Left ventricle myocardium inferior (tissue), 1 donor: ENCODE measurements around the gene PES1. TPM values are rescaled to one million over a fixed set of nuclear protein-coding genes. Genes with fewer than 3 reads are reported as not detected.

Experiments
- DNase-seq: peaks from one replicate; pipeline ENCODE4 v3.0.0-alpha.2; 2020
- H3K27ac ChIP-seq: fragments of 200-600 bp; replicated peaks from 2 replicates; pipeline ENCODE4 v1.8.0; 2021
- H3K27me3 ChIP-seq: fragments of 200-600 bp; 2 replicates; pipeline ENCODE4 v1.8.0; 2021; ENCODE audit warnings: low read depth
- H3K36me3 ChIP-seq: fragments of 200-600 bp; 2 replicates; pipeline ENCODE4 v1.8.0; 2021
- H3K4me1 ChIP-seq: fragments of 200-600 bp; 2 replicates; pipeline ENCODE4 v1.8.0; 2021
- H3K4me3 ChIP-seq: fragments of 200-600 bp; 2 replicates; pipeline ENCODE4 v1.8.0; 2021; ENCODE audit warnings: mild to moderate bottlenecking, moderate library complexity
- H3K9me3 ChIP-seq: fragments of 200-600 bp; replicated peaks from 2 replicates; pipeline ENCODE4 v1.8.0; 2021
- intact Hi-C: fragments of 100-400 bp; cut with micrococcal nuclease; formaldehyde crosslinking; loops from one replicate; pipeline ENCODE4 v1.11.0; 2022
- total RNA-seq: library from RNA; stranded (reverse); fragmentation: NEBNext Ultra II Directional; extraction: Animal tissue kit (Norgen Biotek cat#: 25700); gene quantifications from one replicate; pipeline ENCODE4 v1.2.1, GENCODE V29; 2021
- TF ChIP-seq, protein P1 (sequence below): fragments of 200-600 bp; IDR thresholded peaks from 2 replicates; pipeline ENCODE4 v1.8.0; 2021; ENCODE audit warnings: antibody characterized with exemption, mild to moderate bottlenecking, borderline replicate concordance
- donor health status: DM: no; HTN: yes; CAD: no; lungs with severe emphysema.

Gene PES1
- total RNA-seq, 1 donor from 2014 or later: 23.1 TPM

DNA sequence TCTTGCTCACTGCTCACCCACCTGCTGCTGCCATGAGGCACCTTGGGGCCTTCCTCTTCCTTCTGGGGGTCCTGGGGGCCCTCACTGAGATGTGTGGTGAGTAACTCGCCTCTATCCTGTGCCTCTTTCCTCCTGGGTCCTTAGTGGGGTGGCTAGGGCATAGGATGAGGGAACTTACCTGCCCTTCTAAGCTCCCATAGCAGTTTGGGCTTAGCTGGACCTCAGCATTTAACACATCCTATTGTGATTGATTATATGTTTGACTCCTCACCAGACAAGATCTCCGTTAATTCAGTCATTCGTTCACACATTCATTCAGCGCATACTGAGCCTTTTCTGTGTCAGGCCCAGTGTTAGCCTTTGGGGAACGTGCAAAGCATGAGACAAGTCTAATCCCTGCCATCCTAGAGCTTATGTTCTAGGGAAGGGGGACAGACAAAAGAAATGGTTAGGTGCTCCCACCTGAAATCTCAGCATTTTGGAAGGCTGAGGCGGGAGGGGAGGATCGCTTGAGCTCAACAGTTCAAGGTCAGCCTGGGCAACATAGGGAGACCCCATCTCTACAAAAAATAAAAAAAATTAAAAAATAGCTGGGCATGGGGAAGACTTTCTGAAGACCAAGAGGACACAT is 15.7 kb upstream of the PES1 start:
- TF ChIP-seq, protein P1, sequence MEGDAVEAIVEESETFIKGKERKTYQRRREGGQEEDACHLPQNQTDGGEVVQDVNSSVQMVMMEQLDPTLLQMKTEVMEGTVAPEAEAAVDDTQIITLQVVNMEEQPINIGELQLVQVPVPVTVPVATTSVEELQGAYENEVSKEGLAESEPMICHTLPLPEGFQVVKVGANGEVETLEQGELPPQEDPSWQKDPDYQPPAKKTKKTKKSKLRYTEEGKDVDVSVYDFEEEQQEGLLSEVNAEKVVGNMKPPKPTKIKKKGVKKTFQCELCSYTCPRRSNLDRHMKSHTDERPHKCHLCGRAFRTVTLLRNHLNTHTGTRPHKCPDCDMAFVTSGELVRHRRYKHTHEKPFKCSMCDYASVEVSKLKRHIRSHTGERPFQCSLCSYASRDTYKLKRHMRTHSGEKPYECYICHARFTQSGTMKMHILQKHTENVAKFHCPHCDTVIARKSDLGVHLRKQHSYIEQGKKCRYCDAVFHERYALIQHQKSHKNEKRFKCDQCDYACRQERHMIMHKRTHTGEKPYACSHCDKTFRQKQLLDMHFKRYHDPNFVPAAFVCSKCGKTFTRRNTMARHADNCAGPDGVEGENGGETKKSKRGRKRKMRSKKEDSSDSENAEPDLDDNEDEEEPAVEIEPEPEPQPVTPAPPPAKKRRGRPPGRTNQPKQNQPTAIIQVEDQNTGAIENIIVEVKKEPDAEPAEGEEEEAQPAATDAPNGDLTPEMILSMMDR: no peak
- Histone ChIP-seq H3K27ac (peak overlapping the region; percentile 88), H3K9me3 (no peaks in the 10 kb centered on the region), H3K27me3 (no peaks in the 10 kb centered on the region), H3K36me3 (peaks cover 16% of the 10 kb centered on the region), H3K4me1 (peaks cover 54% of the 10 kb centered on the region), H3K4me3 (peak overlapping the region; percentile 79)
- DNase-seq: no peak
- intact Hi-C loops: no loop called here

GRCh38 chr22:30606455-30607299 is 15.0 kb upstream of the PES1 start, which contains the start of gene TCN2:
Gene TCN2 (plus strand): TSS chr22:30607174. CDS start chr22:30607332, 158 bp downstream.
- no peaks in the 10 kb centered on the region for H3K9me3 ChIP-seq
- peak; percentile 70 for DNase-seq
- H3K36me3 ChIP-seq: peaks cover 10% of the 10 kb centered on the region
- intact Hi-C loops: no loop called here
- peak within 1 kb of the TSS; percentile 79 for H3K4me3 ChIP-seq
- TF ChIP-seq, protein P1: peak; percentile 18
- peak within 1 kb of the TSS; percentile 88 for H3K27ac ChIP-seq
- H3K4me1 ChIP-seq: peaks cover 54% of the 10 kb centered on the region
- no peaks in the 10 kb centered on the region for H3K27me3 ChIP-seq

- DNase-seq: peak; percentile 45
- TF ChIP-seq, protein P1: peak; percentile 80
- H3K27me3 ChIP-seq: no peaks in the 10 kb centered on the region
- H3K4me3 ChIP-seq: peak overlapping the region; percentile 79
- H3K4me1 ChIP-seq: peaks cover 54% of the 10 kb centered on the region
- no peaks in the 10 kb centered on the region for H3K36me3 ChIP-seq
- H3K9me3 ChIP-seq: no peaks in the 10 kb centered on the region
- peak overlapping the region; percentile 88 for H3K27ac ChIP-seq
- intact Hi-C loops: no loop called here
Measured at GRCh38 chr22:30605449-30606110, 13.9 kb upstream of the PES1 start.

DNA sequence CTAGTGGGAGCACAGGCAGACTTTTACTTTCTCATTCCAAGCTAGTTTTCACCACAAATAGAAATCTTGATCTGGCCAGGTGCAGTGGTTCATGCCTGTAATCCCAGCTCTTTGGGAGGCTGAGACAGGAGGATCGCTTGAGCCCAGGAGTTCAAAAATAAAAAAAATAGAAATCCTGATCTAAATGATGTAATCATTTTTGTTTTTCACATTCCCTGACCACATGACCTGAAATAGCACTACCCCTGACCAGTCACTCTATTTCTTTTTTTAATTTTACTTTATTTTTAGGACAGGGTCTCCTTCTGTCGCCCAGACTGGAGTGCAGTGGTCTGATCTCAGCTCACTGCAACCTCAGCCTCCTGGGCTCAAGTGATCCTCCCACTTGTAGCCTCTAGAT is 13.0 kb upstream of the PES1 start:
- intact Hi-C loops: no loop called here
- TF ChIP-seq, protein P1: no peak
- Histone ChIP-seq H3K4me3 (no peak overlapping the region), H3K27me3 (no peaks in the 10 kb centered on the region), H3K9me3 (no peaks in the 10 kb centered on the region), H3K27ac (peak overlapping the region; percentile 8), H3K4me1 (peaks cover 46% of the 10 kb centered on the region), H3K36me3 (no peaks in the 10 kb centered on the region)
- no peak for DNase-seq

DNA sequence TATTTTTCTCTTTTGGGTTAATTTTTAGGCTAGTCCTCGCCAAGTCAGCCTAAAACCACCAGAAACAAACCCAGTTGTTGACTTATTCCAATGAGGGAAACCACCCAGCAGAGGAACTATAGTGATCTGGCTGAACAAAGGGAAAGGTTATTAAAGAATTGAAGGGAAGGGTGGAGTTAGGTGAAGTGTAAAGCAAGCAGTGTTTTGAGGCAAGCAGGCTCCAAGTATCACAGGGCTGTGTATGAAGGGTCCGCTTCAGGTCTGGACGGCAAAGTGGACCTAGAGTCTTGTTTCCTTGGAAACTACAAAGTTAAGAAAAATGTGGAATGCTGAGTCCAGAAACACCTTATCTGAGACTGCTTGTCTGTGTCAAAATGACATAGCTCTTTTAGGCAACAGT is 12.1 kb upstream of the PES1 start:
- Histone ChIP-seq H3K27me3 (no peaks in the 10 kb centered on the region), H3K4me3 (no peak overlapping the region), H3K27ac (no peak overlapping the region), H3K9me3 (no peaks in the 10 kb centered on the region), H3K4me1 (peaks cover 39% of the 10 kb centered on the region), H3K36me3 (no peaks in the 10 kb centered on the region)
- TF ChIP-seq, protein P1: no peak
- intact Hi-C loops: no loop called here
- DNase-seq: no peak
